Measurements from ENCODE around the gene INCA1.

INCA1 gene

GRCh38 chr17:4938688-4939545, 58.4 kb downstream of the INCA1 start:
- DNase-seq (ENCODE audit: low read depth, low spot score) = no peak

More at GRCh38 chr17:4938688-4939545, 58.4 kb downstream of the INCA1 start:
- peak overlapping the region; percentile 96 for H3K27ac ChIP-seq

All from epithelial cell of prostate (primary cell).